HEK293 (cell line): Measurements from ENCODE around the gene OSBPL1A.

Source experiments
- CTCF ChIA-PET: fragments of 350-600 bp; formaldehyde crosslinking; extraction: SDS; loops from one replicate; lab custom pipeline; 2021; ENCODE audit warnings: antibody characterized with exemption; lab: Yijun Ruan, JAX
- POLR2A ChIA-PET: fragments of 300-600 bp; formaldehyde crosslinking; extraction: SDS; loops from one replicate; lab custom pipeline; 2020; ENCODE audit warnings: antibody characterized with exemption, inconsistent platforms; lab: Yijun Ruan, JAX
- H3K27ac ChIP-seq: fragments of 200-500 bp; sonication (Bioruptor generic); 2 replicates; pipeline ENCODE4 v1.5.1; 2014; ENCODE audit warnings: low read depth, low read length, control low read depth, inconsistent platforms; ENCODE audit errors: extremely low read depth
- H3K36me3 ChIP-seq, 2 experiments: fragments of 200-500 bp in 1 of 2; sonication (Bioruptor generic) in 1 of 2; 1 replicate in 1 of 2; 2 replicates in 1 of 2; pipeline ENCODE4 v1.5.1; 2014 to 2017; ENCODE audit warnings: inconsistent platforms in 2 of 2, low read length in 2 of 2; ENCODE audit not compliant: control insufficient read depth in 2 of 2, insufficient read depth in 1 of 2
- H3K4me1 ChIP-seq: fragments of 200-500 bp; sonication (Bioruptor generic); 2 replicates; pipeline ENCODE4 v1.5.1; 2014; ENCODE audit warnings: mild to moderate bottlenecking, low read length, inconsistent platforms; ENCODE audit not compliant: control insufficient read depth, insufficient read depth
- H3K4me3 ChIP-seq: 2 replicates; pipeline ENCODE4 v1.5.1; 2011; ENCODE audit warnings: low read depth, mild to moderate bottlenecking, control low read depth, low read length, moderate library complexity
- H3K9me3 ChIP-seq: fragments of 200-500 bp; sonication (Bioruptor generic); 2 replicates; pipeline ENCODE4 v1.5.1; 2014; ENCODE audit warnings: low read depth, low read length, inconsistent platforms; ENCODE audit not compliant: control insufficient read depth, insufficient read depth
- CTCF ChIP-seq: fragments of 450-650 bp; formaldehyde crosslinking; IDR thresholded peaks from 2 replicates; pipeline ENCODE4 v1.5.1; 2016; ENCODE audit warnings: missing biosample characterization, missing genetic modification characterization
- HIC1 ChIP-seq: fragments of 450-650 bp; formaldehyde crosslinking; IDR thresholded peaks from 2 replicates; pipeline ENCODE4 v1.5.1; 2016; ENCODE audit warnings: missing biosample characterization, missing genetic modification characterization
- KLF1 ChIP-seq: fragments of 450-650 bp; formaldehyde crosslinking; IDR thresholded peaks from 2 replicates; pipeline ENCODE4 v1.5.1; 2016; ENCODE audit warnings: missing biosample characterization, missing genetic modification characterization
- MZF1 ChIP-seq: fragments of 450-650 bp; formaldehyde crosslinking; IDR thresholded peaks from 2 replicates; pipeline ENCODE4 v1.5.1; 2017; ENCODE audit warnings: missing biosample characterization, missing genetic modification characterization, borderline replicate concordance
- WT1 ChIP-seq: fragments of 450-650 bp; formaldehyde crosslinking; IDR thresholded peaks from 2 replicates; pipeline ENCODE4 v1.5.1; 2016; ENCODE audit warnings: missing biosample characterization, missing genetic modification characterization
- YY1 ChIP-seq: fragments of 450-650 bp; formaldehyde crosslinking; IDR thresholded peaks from 2 replicates; pipeline ENCODE4 v1.5.1; 2018; ENCODE audit warnings: missing biosample characterization, missing genetic modification characterization
- ZNF10 ChIP-seq: fragments of 450-650 bp; formaldehyde crosslinking; IDR thresholded peaks from 2 replicates; pipeline ENCODE4 v1.5.1; 2017; ENCODE audit warnings: missing biosample characterization, missing genetic modification characterization
- ZNF148 ChIP-seq: fragments of 450-650 bp; formaldehyde crosslinking; IDR thresholded peaks from 2 replicates; pipeline ENCODE4 v1.5.0; 2017; ENCODE audit warnings: missing biosample characterization, missing genetic modification characterization, borderline replicate concordance
- ZNF23 ChIP-seq: fragments of 450-650 bp; formaldehyde crosslinking; IDR thresholded peaks from 2 replicates; pipeline ENCODE4 v1.5.1; 2016; ENCODE audit warnings: missing biosample characterization, missing genetic modification characterization, borderline replicate concordance
- ZNF292 ChIP-seq: fragments of 450-650 bp; formaldehyde crosslinking; IDR thresholded peaks from 2 replicates; pipeline ENCODE4 v1.5.1; 2016; ENCODE audit warnings: low read depth, missing biosample characterization, missing genetic modification characterization, borderline replicate concordance
- ZNF514 ChIP-seq: fragments of 450-650 bp; formaldehyde crosslinking; IDR thresholded peaks from 2 replicates; pipeline ENCODE4 v1.5.1; 2016; ENCODE audit warnings: missing biosample characterization, missing genetic modification characterization
- ZNF518A ChIP-seq: fragments of 450-650 bp; formaldehyde crosslinking; conservative IDR thresholded peaks from 2 replicates; pipeline ENCODE4 v1.5.1; 2016; ENCODE audit warnings: low read depth, missing biosample characterization, missing genetic modification characterization
- ZNF558 ChIP-seq: fragments of 450-650 bp; formaldehyde crosslinking; IDR thresholded peaks from 2 replicates; pipeline ENCODE4 v1.5.1; 2016; ENCODE audit warnings: missing biosample characterization, missing genetic modification characterization
- ZNF610 ChIP-seq: fragments of 450-650 bp; formaldehyde crosslinking; IDR thresholded peaks from 2 replicates; pipeline ENCODE4 v1.5.1; 2016; ENCODE audit warnings: missing biosample characterization, missing genetic modification characterization, borderline replicate concordance
- TF ChIP-seq, protein P1 (sequence below): fragments of 450-650 bp; formaldehyde crosslinking; IDR thresholded peaks from 2 replicates; pipeline ENCODE4 v1.5.1; 2017; ENCODE audit warnings: missing biosample characterization, missing genetic modification characterization

Gene OSBPL1A

GRCh38 chr18:24249716-24250115, 147.9 kb downstream of the OSBPL1A start:
- ChIA-PET POLR2A (no interaction called here), CTCF (interaction anchor here (0.6 kb wide), 1 partner anchor 22 kb away, joined by 3 read pairs; no protein-coding TSS in a partner anchor)
- no peak overlapping the region for H3K4me3 ChIP-seq
- H3K27ac ChIP-seq = no peak overlapping the region
- TF ChIP-seq KLF1 (tag by site-specific recombination) (no peak), ZNF514 (tag by site-specific recombination) (no peak), ZNF10 (no peak), ZNF558 (no peak), ZNF292 (tag by site-specific recombination) (no peak), YY1 (tag by site-specific recombination) (no peak), HIC1 (tag by site-specific recombination) (no peak), WT1 (tag by site-specific recombination) (no peak)
- TF ChIP-seq, protein P1, sequence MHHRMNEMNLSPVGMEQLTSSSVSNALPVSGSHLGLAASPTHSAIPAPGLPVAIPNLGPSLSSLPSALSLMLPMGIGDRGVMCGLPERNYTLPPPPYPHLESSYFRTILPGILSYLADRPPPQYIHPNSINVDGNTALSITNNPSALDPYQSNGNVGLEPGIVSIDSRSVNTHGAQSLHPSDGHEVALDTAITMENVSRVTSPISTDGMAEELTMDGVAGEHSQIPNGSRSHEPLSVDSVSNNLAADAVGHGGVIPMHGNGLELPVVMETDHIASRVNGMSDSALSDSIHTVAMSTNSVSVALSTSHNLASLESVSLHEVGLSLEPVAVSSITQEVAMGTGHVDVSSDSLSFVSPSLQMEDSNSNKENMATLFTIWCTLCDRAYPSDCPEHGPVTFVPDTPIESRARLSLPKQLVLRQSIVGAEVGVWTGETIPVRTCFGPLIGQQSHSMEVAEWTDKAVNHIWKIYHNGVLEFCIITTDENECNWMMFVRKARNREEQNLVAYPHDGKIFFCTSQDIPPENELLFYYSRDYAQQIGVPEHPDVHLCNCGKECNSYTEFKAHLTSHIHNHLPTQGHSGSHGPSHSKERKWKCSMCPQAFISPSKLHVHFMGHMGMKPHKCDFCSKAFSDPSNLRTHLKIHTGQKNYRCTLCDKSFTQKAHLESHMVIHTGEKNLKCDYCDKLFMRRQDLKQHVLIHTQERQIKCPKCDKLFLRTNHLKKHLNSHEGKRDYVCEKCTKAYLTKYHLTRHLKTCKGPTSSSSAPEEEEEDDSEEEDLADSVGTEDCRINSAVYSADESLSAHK = no peak
- H3K36me3 ChIP-seq = no peaks in the 10 kb centered on the region
- H3K4me1 ChIP-seq = no peaks in the 10 kb centered on the region
- H3K9me3 ChIP-seq = no peaks in the 10 kb centered on the region

- CTCF ChIA-PET = interaction anchor here (1.0 kb wide), 1 partner anchor 32 kb away, joined by 3 read pairs; no protein-coding TSS in a partner anchor
- Histone ChIP-seq H3K9me3 (no peaks in the 10 kb centered on the region), H3K27ac (no peak overlapping the region), H3K4me3 (no peak overlapping the region), H3K4me1 (no peaks in the 10 kb centered on the region), H3K36me3 (no peaks in the 10 kb centered on the region)
- POLR2A ChIA-PET = no interaction called here
- TF ChIP-seq ZNF23 (tag by site-specific recombination) = no peak
- no peak for TF ChIP-seq MZF1 (tag by site-specific recombination)
- no peak for TF ChIP-seq ZNF148 (tag by site-specific recombination)
- TF ChIP-seq CTCF (tag by site-specific recombination) = no peak
- TF ChIP-seq ZNF610 (tag by site-specific recombination) = no peak
- no peak for TF ChIP-seq ZNF518A
These were observed 149.3 kb downstream of the OSBPL1A start for GRCh38 chr18:24248359-24248758.
